Spleen (tissue), 13 donors: ENCODE measurements around the gene IRX1. TPM values are rescaled to one million over a fixed set of nuclear protein-coding genes. Genes with fewer than 3 reads are reported as not detected.
A peak's percentile ranks its signal among the peaks of the same experiment; 100 is the strongest.

Experiments
- DNase-seq: peaks from one replicate; pipeline ENCODE4 v3.0.0-alpha.2; 2020
- H3K27ac ChIP-seq, 8 donors: fragments of 200-600 bp; sonication (generic) in 7 of 8; 1 replicate in 4 of 8; 2 replicates in 4 of 8; pipeline versions ENCODE4 v1.5.0 to v1.8.0; 2016 to 2021; ENCODE audit warnings: inconsistent platforms in 4 of 8, mild to moderate bottlenecking in 4 of 8, moderate library complexity in 1 of 8
- H3K27me3 ChIP-seq, 7 donors: fragments of 200-600 bp; sonication (generic) in 6 of 7; replicated peaks in 1 of 7; 1 replicate in 4 of 7; 2 replicates in 3 of 7; pipeline versions ENCODE4 v1.5.0 to v1.8.0; 2016 to 2021; ENCODE audit warnings: inconsistent platforms in 3 of 7, mild to moderate bottlenecking in 1 of 7
- H3K36me3 ChIP-seq, 6 donors: fragments of 200-600 bp; sonication (generic) in 5 of 6; 1 replicate in 4 of 6; 2 replicates in 2 of 6; pipeline versions ENCODE4 v1.5.0 to v1.8.0; 2016 to 2021; ENCODE audit warnings: inconsistent platforms in 2 of 6
- H3K4me1 ChIP-seq, 6 donors: fragments of 200-600 bp; sonication (generic) in 5 of 6; 1 replicate in 3 of 6; 2 replicates in 3 of 6; pipeline versions ENCODE4 v1.5.0 to v1.8.0; 2016 to 2021; ENCODE audit warnings: inconsistent platforms in 3 of 6
- H3K4me3 ChIP-seq, 8 donors: fragments of 200-600 bp; sonication (generic) in 7 of 8; 1 replicate in 4 of 8; 2 replicates in 4 of 8; pipeline versions ENCODE4 v1.5.0 to v1.8.0; 2016 to 2021; ENCODE audit warnings: inconsistent platforms in 4 of 8, mild to moderate bottlenecking in 4 of 8, moderate library complexity in 2 of 8
- H3K9me3 ChIP-seq, 8 donors: fragments of 200-600 bp; sonication (generic) in 7 of 8; 1 replicate in 4 of 8; 2 replicates in 4 of 8; pipeline versions ENCODE4 v1.5.0 to v1.8.0; 2016 to 2021; ENCODE audit warnings: inconsistent platforms in 4 of 8
- CTCF ChIP-seq, 11 experiments: fragments of 200-600 bp in 7 of 11; fragments of 450-650 bp in 4 of 11; sonication (generic) in 4 of 11; IDR thresholded peaks in 8 of 11; conservative IDR thresholded peaks in 3 of 11; 1 replicate in 7 of 11; 2 replicates in 4 of 11; pipeline versions ENCODE4 v1.4.0 to v1.8.0; 2016 to 2021; ENCODE audit warnings: antibody characterized with exemption in 11 of 11, inconsistent platforms in 4 of 11, mild to moderate bottlenecking in 1 of 11
- POLR2A ChIP-seq, 3 donors: fragments of 450-650 bp; IDR thresholded peaks; one replicate each; pipeline ENCODE4 v1.5.1; 2017; ENCODE audit warnings: antibody characterized with exemption in 3 of 3, mild to moderate bottlenecking in 1 of 3
- POLR2AphosphoS5 ChIP-seq, 3 donors: sonication (generic); formaldehyde crosslinking; IDR thresholded peaks; one replicate each; pipeline ENCODE4 v1.5.1; 2017; ENCODE audit warnings: antibody characterized with exemption in 3 of 3
- WGBS, 5 donors: extraction: QIAGEN DNeasy Blood & Tissue Kit in 3 of 5; methylation state at CpG; one replicate each; pipeline versions ENCODE4 v1.1.5 to v1.1.7; 2013 to 2018; 5-methylcytosine and 5-hydroxymethylcytosine counted together
- intact Hi-C: fragments of 100-400 bp; cut with DNase I; formaldehyde crosslinking; loops from one replicate; pipeline ENCODE4 v1.15.0; 2023; ENCODE audit warnings: low total_unique reads
- long read RNA-seq, 2 donors: transcript quantifications; one replicate each; lab custom pipeline, GENCODE V29; 2026
- polyA plus RNA-seq, 3 donors: library from polyadenylated mRNA; stranded (reverse); fragments of 200-250 nt; gene quantifications; one replicate each; pipeline ENCODE4 v1.2.1, GENCODE V29; 2013
- total RNA-seq, 7 donors: library from RNA; depleted of rRNA in 3 of 7; stranded (reverse); fragments of >200 nt in 3 of 7; fragmentation: NEBNext Ultra II Directional in 4 of 7; extraction: Animal tissue kit (Norgen Biotek cat#: 25700) in 4 of 7; gene quantifications; one replicate each; pipeline versions ENCODE4 v1.1.0 to v1.2.1, GENCODE V29; 2016 to 2021
- donor health status: healthy with polysubstance abuse.
- donor health status: DM: no; HTN: no; CAD: no; lungs with moderate emphysema.
- donor health status: DM: no; HTN: no; CAD: no.
- donor health status: Bipolar disorder and iron deficiency.
- donor health status: healthy.
- donor health status: DM: no; HTN: no; CAD: no.
- donor health status: DM: yes; HTN: yes; CAD: no.

IRX1 gene
- total RNA-seq (not detected), polyA plus RNA-seq (not detected)
- long read RNA-seq, donor 1, result 0 reads
- long read RNA-seq, donor 2, partial matches to known transcripts, result 0 of 2 reads
- long read RNA-seq, donor 2, other reads (novel, unspliced or antisense), result 0 of 2 reads

- TF ChIP-seq POLR2A (IDR thresholded peaks at IDR 0.05) (no peak), CTCF (IDR thresholded peaks at IDR 0.05 in 8 of 11, conservative IDR thresholded peaks at IDR 0.05 in 3 of 11) (no peak), POLR2AphosphoS5 (IDR thresholded peaks at IDR 0.05) (no peak)
- WGBS, 5 donors, result 0 to 4% (median 3%) methylated on average over 22 to 106 of the region's 106 CpGs
- no peak within 1 kb of the TSS for H3K27ac ChIP-seq
- H3K9me3 ChIP-seq, result peaks cover 0 to 19% (median 0%) of the 10 kb centered on the region in 8 donors
- no peak for DNase-seq
- H3K36me3 ChIP-seq, result no peaks in the 10 kb centered on the region
- peaks cover 0 to 44% (median 12%) of the 10 kb centered on the region in 6 donors for H3K4me1 ChIP-seq
- peak within 1 kb of the TSS in 5 of 8 donors; percentile 6 to 39 (median 10) for H3K4me3 ChIP-seq
- intact Hi-C loops, result no loop called here
- peaks cover 2 to 100% (median 98%) of the 10 kb centered on the region in 7 donors for H3K27me3 ChIP-seq
These were observed at the start of gene IRX1 for GRCh38 chr5:3595006-3595961. TSS of gene IRX1 (plus strand) at chr5:3595832. CDS start at chr5:3596106, 274 bp downstream.

GRCh38 chr5:3546028-3546427 is 49.6 kb upstream of the IRX1 start:
- DNase-seq, result no peak
- Histone ChIP-seq H3K4me3 (no peak overlapping the region), H3K36me3 (no peaks in the 10 kb centered on the region), H3K9me3 (peaks cover 0 to 12% (median 4%) of the 10 kb centered on the region in 8 donors), H3K27ac (no peak overlapping the region), H3K4me1 (no peaks in the 10 kb centered on the region), H3K27me3 (no peaks in the 10 kb centered on the region)
- intact Hi-C loops, result no loop called here
- no peak for TF ChIP-seq POLR2AphosphoS5 (IDR thresholded peaks at IDR 0.05)
- TF ChIP-seq CTCF (IDR thresholded peaks at IDR 0.05 in 8 of 11, conservative IDR thresholded peaks at IDR 0.05 in 3 of 11), result no peak
- 75 to 96% (median 92%) methylated on average over 3 of the region's 3 CpGs for WGBS, 5 donors

GRCh38 chr5:3564116-3564515 is 31.5 kb upstream of the IRX1 start:
- Histone ChIP-seq H3K9me3 (peaks cover 0 to 28% (median 12%) of the 10 kb centered on the region in 8 donors), H3K27ac (no peak overlapping the region), H3K4me3 (no peak overlapping the region), H3K27me3 (no peaks in the 10 kb centered on the region), H3K4me1 (no peaks in the 10 kb centered on the region), H3K36me3 (no peaks in the 10 kb centered on the region)
- DNase-seq, result no peak
- TF ChIP-seq POLR2AphosphoS5 (IDR thresholded peaks at IDR 0.05), result no peak
- TF ChIP-seq CTCF (IDR thresholded peaks at IDR 0.05 in 8 of 11, conservative IDR thresholded peaks at IDR 0.05 in 3 of 11), result no peak
- no peak for TF ChIP-seq POLR2A (IDR thresholded peaks at IDR 0.05)
- 48 to 74% (median 60%) methylated on average over 2 of the region's 2 CpGs for WGBS, 5 donors
- intact Hi-C loops, result no loop called here
